ENCODE data around the gene FAM131A. TPM values are rescaled to one million over a fixed set of nuclear protein-coding genes. Genes with fewer than 3 reads are reported as not detected.

The FAM131A gene
- total and polyA plus RNA-seq, 9 of the 15 experiments (the other 6 are each of a cell fraction or from before 2014, with no cell fraction given): 0.48 to 11.1 (median 4.3) TPM

DNA sequence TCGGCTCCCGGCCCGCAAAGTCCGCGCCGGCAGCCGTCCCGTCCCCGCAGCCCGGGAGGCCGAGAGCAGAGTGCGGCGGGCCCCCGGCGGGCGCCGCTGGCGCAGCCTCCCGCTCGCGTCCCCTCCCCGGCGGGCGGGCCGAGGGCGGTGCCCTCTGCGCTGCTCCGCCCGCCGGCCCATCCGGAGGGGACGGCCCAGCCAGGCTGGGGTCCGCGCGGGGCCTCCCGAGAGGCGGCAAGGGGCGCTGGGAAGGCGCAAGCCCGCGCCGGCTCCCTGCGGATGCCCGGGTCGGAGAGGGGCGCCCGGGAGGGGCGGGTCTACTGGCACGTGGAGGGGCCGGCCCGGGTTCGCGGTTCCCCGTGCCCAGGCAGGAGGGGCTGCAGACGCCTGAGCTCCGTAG is 24.1 kb downstream of the FAM131A start, which contains the start of the genes CLCN2 and POLR2H (continued):
- TF ChIP-seq POLR2G (IDR thresholded peaks at IDR 0.05; ENCODE audit: low read depth, low read length) (peak; percentile 79), NRF1 (conservative IDR thresholded peaks at IDR 0.05 in 1 of 2, IDR thresholded peaks at IDR 0.05 in 1 of 2) (peak; percentile 60 to 76; a peak in 2 of 4 replicates), FOXA3 (CRISPR knock-in tag; conservative IDR thresholded peaks at IDR 0.05 in 1 of 2, IDR thresholded peaks at IDR 0.05 in 1 of 2) (no peak), SMARCE1 (IDR thresholded peaks at IDR 0.05) (no peak), PCBP1 (IDR thresholded peaks at IDR 0.05; ENCODE audit: low read depth, low read length, poor library complexity, severe bottlenecking) (no peak), SIN3B (IDR thresholded peaks at IDR 0.05; ENCODE audit: low read depth) (peak; percentile 34; the same call in 1 of the 2 replicates), RBM14 (IDR thresholded peaks at IDR 0.05; ENCODE audit: borderline replicate concordance, insufficient read depth, low read depth, low read length) (no peak), MIER1 (IDR thresholded peaks at IDR 0.05; ENCODE audit: low read depth) (no peak), ATF4 (CRISPR knock-in tag; IDR thresholded peaks at IDR 0.05) (no peak), MNT (conservative IDR thresholded peaks at IDR 0.05) (peak in 1 of 2 experiments; percentile 80; a peak in 3 of 4 replicates), NONO (IDR thresholded peaks at IDR 0.05; ENCODE audit: low read depth in 2 of 2, low read length in 1 of 2) (peak in 1 of 2 experiments; percentile 79; a peak in 1 of 4 replicates)
- TF ChIP-seq, protein P1, sequence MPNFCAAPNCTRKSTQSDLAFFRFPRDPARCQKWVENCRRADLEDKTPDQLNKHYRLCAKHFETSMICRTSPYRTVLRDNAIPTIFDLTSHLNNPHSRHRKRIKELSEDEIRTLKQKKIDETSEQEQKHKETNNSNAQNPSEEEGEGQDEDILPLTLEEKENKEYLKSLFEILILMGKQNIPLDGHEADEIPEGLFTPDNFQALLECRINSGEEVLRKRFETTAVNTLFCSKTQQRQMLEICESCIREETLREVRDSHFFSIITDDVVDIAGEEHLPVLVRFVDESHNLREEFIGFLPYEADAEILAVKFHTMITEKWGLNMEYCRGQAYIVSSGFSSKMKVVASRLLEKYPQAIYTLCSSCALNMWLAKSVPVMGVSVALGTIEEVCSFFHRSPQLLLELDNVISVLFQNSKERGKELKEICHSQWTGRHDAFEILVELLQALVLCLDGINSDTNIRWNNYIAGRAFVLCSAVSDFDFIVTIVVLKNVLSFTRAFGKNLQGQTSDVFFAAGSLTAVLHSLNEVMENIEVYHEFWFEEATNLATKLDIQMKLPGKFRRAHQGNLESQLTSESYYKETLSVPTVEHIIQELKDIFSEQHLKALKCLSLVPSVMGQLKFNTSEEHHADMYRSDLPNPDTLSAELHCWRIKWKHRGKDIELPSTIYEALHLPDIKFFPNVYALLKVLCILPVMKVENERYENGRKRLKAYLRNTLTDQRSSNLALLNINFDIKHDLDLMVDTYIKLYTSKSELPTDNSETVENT (CRISPR knock-in tag; IDR thresholded peaks at IDR 0.05): peak; percentile 21; the same call in 1 of the 2 replicates
- TF ChIP-seq, protein P2, sequence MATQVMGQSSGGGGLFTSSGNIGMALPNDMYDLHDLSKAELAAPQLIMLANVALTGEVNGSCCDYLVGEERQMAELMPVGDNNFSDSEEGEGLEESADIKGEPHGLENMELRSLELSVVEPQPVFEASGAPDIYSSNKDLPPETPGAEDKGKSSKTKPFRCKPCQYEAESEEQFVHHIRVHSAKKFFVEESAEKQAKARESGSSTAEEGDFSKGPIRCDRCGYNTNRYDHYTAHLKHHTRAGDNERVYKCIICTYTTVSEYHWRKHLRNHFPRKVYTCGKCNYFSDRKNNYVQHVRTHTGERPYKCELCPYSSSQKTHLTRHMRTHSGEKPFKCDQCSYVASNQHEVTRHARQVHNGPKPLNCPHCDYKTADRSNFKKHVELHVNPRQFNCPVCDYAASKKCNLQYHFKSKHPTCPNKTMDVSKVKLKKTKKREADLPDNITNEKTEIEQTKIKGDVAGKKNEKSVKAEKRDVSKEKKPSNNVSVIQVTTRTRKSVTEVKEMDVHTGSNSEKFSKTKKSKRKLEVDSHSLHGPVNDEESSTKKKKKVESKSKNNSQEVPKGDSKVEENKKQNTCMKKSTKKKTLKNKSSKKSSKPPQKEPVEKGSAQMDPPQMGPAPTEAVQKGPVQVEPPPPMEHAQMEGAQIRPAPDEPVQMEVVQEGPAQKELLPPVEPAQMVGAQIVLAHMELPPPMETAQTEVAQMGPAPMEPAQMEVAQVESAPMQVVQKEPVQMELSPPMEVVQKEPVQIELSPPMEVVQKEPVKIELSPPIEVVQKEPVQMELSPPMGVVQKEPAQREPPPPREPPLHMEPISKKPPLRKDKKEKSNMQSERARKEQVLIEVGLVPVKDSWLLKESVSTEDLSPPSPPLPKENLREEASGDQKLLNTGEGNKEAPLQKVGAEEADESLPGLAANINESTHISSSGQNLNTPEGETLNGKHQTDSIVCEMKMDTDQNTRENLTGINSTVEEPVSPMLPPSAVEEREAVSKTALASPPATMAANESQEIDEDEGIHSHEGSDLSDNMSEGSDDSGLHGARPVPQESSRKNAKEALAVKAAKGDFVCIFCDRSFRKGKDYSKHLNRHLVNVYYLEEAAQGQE (IDR thresholded peaks at IDR 0.05; ENCODE audit: borderline replicate concordance): no peak
- TF ChIP-seq, protein P2 (CRISPR knock-in tag; IDR thresholded peaks at IDR 0.05; ENCODE audit: low read depth): peak; percentile 26; the same call in 1 of the 2 replicates
